ENCODE measurements around the gene MARVELD3. TPM values are rescaled to one million over a fixed set of nuclear protein-coding genes. Genes with fewer than 3 reads are reported as not detected.

Gene MARVELD3
- total RNA-seq, 4 donors from 2014 or later, result 0.32 TPM; not detected in 3

DNA sequence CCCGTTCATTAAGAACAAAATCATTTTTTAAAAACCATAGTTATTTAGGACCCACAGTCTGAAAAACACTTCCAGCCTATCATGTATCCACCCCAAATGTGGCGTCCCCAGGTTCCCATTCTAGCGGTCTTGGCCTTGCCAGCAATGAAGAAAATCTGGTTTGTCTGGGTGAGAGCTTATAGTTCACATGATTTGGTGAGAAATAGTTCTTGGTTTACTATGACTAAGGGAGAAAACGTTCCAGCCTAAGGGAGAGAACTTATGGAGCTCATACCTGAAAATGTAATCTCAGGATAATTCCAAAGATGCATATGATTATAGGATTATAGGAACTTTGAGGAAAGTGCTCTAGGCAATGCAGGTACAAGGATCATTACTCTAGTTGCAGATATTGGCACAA is 4.8 kb downstream of the MARVELD3 start:
- peaks cover 22 to 25% (median 22%) of the 10 kb centered on the region in 3 donors for H3K27me3 ChIP-seq
- no peak overlapping the region for H3K4me3 ChIP-seq
- intact Hi-C loops (cut with DNase I; ENCODE audit: low total_unique reads) (no loop called here), in situ Hi-C loops (cut with MboI; ENCODE audit: low sequenced_read_pairs in 4 of 4) (no loop called here)
- ATAC-seq, result no peak
- no peak overlapping the region for H3K27ac ChIP-seq
- no peak for DNase-seq
- no peak for TF ChIP-seq CTCF (IDR thresholded peaks at IDR 0.05 in 4 of 5, conservative IDR thresholded peaks at IDR 0.05 in 1 of 5)
- no peak for TF ChIP-seq POLR2A (IDR thresholded peaks at IDR 0.05)
- no peaks in the 10 kb centered on the region for H3K9me3 ChIP-seq
- no peaks in the 10 kb centered on the region for H3K36me3 ChIP-seq
- H3K4me1 ChIP-seq, result peaks cover 0 to 5% of the 10 kb centered on the region in 2 donors

GRCh38 chr16:71631776-71632175 is 5.8 kb downstream of the MARVELD3 start:
- Histone ChIP-seq H3K27ac (no peak overlapping the region), H3K4me3 (no peak overlapping the region), H3K27me3 (peaks cover 12 to 15% (median 13%) of the 10 kb centered on the region in 3 donors), H3K9me3 (no peaks in the 10 kb centered on the region), H3K36me3 (no peaks in the 10 kb centered on the region), H3K4me1 (no peaks in the 10 kb centered on the region)
- intact Hi-C loops (cut with DNase I; ENCODE audit: low total_unique reads) (no loop called here), in situ Hi-C loops (cut with MboI; ENCODE audit: low sequenced_read_pairs in 4 of 4) (no loop called here)
- ATAC-seq (no peak), DNase-seq (no peak)
- TF ChIP-seq POLR2A (IDR thresholded peaks at IDR 0.05) (no peak), CTCF (IDR thresholded peaks at IDR 0.05 in 4 of 5, conservative IDR thresholded peaks at IDR 0.05 in 1 of 5) (no peak)

- peaks cover 0 to 6% of the 10 kb centered on the region in 2 donors for H3K36me3 ChIP-seq
- H3K27me3 ChIP-seq, result no peaks in the 10 kb centered on the region
- H3K9me3 ChIP-seq, result no peaks in the 10 kb centered on the region
- DNase-seq (no peak), ATAC-seq (no peak)
- intact Hi-C loops (cut with DNase I; ENCODE audit: low total_unique reads), result no loop called here
- no peak overlapping the region for H3K27ac ChIP-seq
- H3K4me3 ChIP-seq, result no peak overlapping the region
- in situ Hi-C loops (cut with MboI; ENCODE audit: low sequenced_read_pairs in 4 of 4), result no loop called here
- TF ChIP-seq POLR2A (IDR thresholded peaks at IDR 0.05) (no peak), CTCF (IDR thresholded peaks at IDR 0.05 in 4 of 5, conservative IDR thresholded peaks at IDR 0.05 in 1 of 5) (no peak)
- H3K4me1 ChIP-seq, result no peaks in the 10 kb centered on the region
These were observed 9.6 kb downstream of the MARVELD3 start for GRCh38 chr16:71635632-71636031.

GRCh38 chr16:71637398-71637797 is 11.4 kb downstream of the MARVELD3 start:
- intact Hi-C loops (cut with DNase I; ENCODE audit: low total_unique reads), result no loop called here
- in situ Hi-C loops (cut with MboI; ENCODE audit: low sequenced_read_pairs in 4 of 4), result no loop called here
- H3K36me3 ChIP-seq, result peaks cover 0 to 7% of the 10 kb centered on the region in 2 donors
- TF ChIP-seq CTCF (IDR thresholded peaks at IDR 0.05 in 4 of 5, conservative IDR thresholded peaks at IDR 0.05 in 1 of 5) (no peak), POLR2A (IDR thresholded peaks at IDR 0.05) (no peak)
- H3K27ac ChIP-seq, result no peak overlapping the region
- no peaks in the 10 kb centered on the region for H3K9me3 ChIP-seq
- no peaks in the 10 kb centered on the region for H3K4me1 ChIP-seq
- DNase-seq, result no peak
- H3K27me3 ChIP-seq, result no peaks in the 10 kb centered on the region
- no peak overlapping the region for H3K4me3 ChIP-seq
- ATAC-seq, result no peak

DNA sequence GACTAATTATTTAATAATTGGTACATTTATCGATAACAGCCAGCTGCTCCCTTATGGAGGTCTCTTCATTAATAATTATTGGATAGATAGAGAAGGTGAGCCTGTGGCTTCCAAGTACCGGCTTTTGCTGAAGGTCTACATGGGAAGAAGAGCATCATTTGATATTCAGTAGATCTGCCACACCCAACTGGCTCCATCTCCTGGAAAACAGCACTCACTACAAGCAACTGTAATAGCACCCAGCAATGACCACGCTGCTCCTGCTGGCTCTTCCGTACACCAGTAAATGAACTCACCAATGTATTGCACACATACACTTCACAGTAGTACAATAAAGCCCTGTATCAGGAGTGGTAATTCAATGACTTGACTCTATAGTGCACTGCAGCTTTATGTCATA is 19.5 kb downstream of the MARVELD3 start:
- Histone ChIP-seq H3K36me3 (peaks cover 0 to 28% of the 10 kb centered on the region in 2 donors), H3K27me3 (no peaks in the 10 kb centered on the region), H3K27ac (no peak overlapping the region), H3K4me3 (no peak overlapping the region), H3K4me1 (no peaks in the 10 kb centered on the region), H3K9me3 (no peaks in the 10 kb centered on the region)
- in situ Hi-C loops (cut with MboI; ENCODE audit: low sequenced_read_pairs in 4 of 4) (no loop called here), intact Hi-C loops (cut with DNase I; ENCODE audit: low total_unique reads) (no loop called here)
- DNase-seq (no peak), ATAC-seq (no peak)
- TF ChIP-seq CTCF (IDR thresholded peaks at IDR 0.05 in 4 of 5, conservative IDR thresholded peaks at IDR 0.05 in 1 of 5) (no peak), POLR2A (IDR thresholded peaks at IDR 0.05) (no peak)

All from gastrocnemius medialis (tissue), 4 donors.